Epithelial cell of esophagus (primary cell): ENCODE results near the gene TSPAN9.

Experiments
- DNase-seq: peaks from one replicate; pipeline ENCODE4 v3.0.0; 2010; ENCODE audit warnings: low read depth
- H3K4me3 ChIP-seq: 2 replicates; pipeline ENCODE4 v1.5.1; 2011; ENCODE audit warnings: mild to moderate bottlenecking, low read length, control low read depth
- TF ChIP-seq, protein P1 (sequence below): IDR thresholded peaks from 2 replicates; pipeline ENCODE4 v1.5.1; 2011; ENCODE audit warnings: low read depth, mild to moderate bottlenecking, low read length, control low read depth, inconsistent platforms; ENCODE audit not compliant: insufficient read depth; ENCODE audit errors: missing control alignments

TSPAN9 gene

DNA sequence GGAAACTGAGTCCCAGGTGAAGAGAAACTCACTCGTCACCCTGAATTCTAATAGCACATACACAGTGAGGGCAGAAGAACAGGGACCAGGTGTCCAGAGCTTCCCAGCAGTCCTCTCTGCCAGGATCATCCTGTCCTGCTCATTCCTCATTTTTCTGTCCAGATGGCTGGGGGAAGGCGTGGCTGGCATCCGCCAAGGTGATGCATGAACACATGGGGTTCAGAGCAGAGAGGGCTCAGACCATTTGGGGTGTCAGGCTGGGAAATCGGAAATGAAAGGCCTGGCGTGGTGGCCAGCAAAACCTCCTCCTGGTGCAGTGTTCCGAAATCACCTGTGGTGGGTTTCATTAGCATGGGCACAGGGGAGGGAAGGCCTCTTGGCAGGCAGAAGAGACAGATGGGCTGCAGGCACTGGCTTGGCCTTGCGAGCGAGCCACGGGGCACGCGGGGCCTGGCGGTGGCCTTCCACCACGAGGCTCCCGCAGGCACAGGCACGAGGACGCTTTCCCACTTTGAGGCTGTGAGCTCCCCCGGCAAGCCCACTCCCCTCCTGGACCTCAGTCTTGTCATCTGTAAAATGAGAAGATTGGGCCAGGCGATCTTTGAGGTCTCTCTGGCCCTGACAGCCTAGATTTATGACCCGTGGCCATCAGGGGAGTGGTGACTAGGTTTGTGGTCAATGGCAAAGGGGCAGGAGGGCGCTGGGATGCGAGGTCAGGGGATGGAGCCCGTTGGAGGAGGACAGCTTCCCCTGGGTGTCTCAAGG is 68.5 kb downstream of the TSPAN9 start:
- no peak for DNase-seq
- no peak overlapping the region for H3K4me3 ChIP-seq
- TF ChIP-seq, protein P1, sequence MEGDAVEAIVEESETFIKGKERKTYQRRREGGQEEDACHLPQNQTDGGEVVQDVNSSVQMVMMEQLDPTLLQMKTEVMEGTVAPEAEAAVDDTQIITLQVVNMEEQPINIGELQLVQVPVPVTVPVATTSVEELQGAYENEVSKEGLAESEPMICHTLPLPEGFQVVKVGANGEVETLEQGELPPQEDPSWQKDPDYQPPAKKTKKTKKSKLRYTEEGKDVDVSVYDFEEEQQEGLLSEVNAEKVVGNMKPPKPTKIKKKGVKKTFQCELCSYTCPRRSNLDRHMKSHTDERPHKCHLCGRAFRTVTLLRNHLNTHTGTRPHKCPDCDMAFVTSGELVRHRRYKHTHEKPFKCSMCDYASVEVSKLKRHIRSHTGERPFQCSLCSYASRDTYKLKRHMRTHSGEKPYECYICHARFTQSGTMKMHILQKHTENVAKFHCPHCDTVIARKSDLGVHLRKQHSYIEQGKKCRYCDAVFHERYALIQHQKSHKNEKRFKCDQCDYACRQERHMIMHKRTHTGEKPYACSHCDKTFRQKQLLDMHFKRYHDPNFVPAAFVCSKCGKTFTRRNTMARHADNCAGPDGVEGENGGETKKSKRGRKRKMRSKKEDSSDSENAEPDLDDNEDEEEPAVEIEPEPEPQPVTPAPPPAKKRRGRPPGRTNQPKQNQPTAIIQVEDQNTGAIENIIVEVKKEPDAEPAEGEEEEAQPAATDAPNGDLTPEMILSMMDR: no peak

DNA sequence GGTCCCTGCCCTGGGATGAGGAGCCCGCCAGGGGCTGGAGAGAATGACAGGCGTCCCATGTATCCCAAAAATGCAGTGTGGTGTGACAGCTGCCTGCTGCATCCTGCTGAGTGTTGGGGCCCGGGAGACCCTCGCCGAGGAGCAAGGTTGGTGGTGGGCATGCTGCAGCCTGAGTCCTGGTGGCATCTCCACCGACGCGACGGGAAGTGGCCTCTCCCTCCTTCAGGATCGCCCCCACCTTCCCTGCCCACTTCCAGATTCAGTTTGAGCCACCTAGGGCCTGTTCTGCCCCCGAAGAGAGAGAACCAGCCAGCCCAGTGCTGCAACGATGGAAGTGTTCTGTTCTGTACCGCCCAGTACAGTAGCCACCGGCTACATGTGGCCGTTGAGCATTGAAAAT is 70.1 kb downstream of the TSPAN9 start:
- TF ChIP-seq, protein P1: no peak
- no peak overlapping the region for H3K4me3 ChIP-seq
- no peak for DNase-seq

DNA sequence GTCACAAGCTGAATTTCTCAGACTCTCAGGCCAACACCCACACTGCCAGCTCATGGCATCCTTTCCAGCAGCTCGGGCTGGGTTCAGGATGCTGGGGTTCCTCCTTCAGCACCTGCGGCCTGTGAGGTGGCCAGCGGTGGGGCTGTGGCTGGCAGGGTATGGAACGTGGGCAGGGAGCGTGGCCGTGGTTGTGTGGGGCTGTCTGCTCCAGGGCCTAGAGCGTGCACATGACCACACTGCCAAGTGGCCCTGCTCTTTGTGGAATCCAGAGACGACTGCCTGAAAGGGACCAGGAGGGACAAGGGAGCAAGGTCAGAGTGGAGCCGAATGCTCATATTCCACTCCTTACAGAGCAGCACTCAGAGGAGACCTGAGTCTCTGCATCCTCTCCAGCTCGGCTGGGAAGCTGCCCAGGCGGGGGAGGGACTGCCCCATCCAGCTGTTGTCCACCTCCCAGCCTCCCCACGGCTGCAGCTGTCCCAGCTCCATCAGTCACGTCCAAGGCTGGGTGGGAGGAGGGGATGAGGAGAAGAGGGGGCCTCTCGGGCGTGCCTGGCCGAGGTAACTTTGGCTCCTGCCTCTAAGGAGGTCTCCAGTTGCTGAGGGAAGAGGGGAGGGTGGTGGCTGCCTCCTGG is 71.3 kb downstream of the TSPAN9 start:
- TF ChIP-seq, protein P1: no peak
- no peak for DNase-seq
- no peak overlapping the region for H3K4me3 ChIP-seq

DNA sequence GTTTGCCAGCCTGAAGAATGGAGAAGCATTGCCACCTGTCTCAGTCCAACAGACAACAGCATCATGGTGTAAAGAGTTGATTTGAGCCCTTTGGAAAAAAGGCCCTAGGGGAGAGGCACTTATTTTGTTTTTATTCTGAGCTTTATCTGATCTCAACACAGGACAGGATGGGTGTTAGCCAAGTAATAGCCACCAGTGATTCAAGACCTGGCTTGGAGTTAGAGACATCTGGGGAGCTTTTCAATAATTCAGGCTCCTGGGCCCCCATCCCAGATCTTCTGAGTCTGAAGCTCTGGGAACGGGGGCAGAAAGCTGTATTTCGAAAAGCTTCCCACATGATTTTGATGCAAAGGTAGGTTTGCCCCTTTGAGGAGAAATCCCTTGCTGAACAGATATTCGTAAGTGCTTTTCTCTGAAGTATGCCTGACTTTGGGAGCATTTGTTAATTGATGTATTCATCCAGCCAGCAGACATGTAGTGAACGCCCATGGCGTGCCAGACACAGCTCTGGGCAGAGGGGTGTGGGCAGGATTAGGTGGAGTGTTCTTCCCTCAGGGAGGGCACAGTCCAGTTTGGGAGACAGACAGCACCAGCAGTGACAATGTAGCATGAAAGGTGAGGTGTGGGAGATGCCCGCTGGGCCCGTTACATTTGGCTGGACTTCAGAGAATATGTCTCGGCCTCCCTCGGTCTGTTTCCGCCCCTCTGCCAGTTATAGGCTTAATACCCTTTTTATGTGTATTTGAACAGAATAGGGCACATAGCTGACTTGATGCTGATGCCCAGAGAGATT is 72.5 kb downstream of the TSPAN9 start:
- TF ChIP-seq, protein P1: no peak
- no peak for DNase-seq
- no peak overlapping the region for H3K4me3 ChIP-seq

DNA sequence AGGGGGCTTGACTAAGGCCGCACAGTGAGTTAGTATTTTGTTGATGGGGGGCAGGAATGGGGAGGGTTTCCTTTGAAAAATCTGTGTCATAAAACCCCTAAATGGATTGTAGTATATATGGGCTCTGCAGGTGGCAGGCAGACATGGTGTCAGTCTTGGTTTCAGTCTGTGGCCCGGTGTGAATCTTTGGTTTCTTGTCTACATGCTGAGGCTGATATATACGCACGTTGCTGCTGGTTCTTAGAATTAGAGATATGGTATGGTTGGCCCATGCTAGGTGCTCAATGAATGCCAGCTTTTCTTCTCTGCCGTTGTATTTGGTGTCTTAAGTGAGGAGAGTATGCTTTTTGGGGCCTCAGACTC is 73.1 kb downstream of the TSPAN9 start:
- TF ChIP-seq, protein P1: no peak
- H3K4me3 ChIP-seq: no peak overlapping the region
- DNase-seq: no peak

DNA sequence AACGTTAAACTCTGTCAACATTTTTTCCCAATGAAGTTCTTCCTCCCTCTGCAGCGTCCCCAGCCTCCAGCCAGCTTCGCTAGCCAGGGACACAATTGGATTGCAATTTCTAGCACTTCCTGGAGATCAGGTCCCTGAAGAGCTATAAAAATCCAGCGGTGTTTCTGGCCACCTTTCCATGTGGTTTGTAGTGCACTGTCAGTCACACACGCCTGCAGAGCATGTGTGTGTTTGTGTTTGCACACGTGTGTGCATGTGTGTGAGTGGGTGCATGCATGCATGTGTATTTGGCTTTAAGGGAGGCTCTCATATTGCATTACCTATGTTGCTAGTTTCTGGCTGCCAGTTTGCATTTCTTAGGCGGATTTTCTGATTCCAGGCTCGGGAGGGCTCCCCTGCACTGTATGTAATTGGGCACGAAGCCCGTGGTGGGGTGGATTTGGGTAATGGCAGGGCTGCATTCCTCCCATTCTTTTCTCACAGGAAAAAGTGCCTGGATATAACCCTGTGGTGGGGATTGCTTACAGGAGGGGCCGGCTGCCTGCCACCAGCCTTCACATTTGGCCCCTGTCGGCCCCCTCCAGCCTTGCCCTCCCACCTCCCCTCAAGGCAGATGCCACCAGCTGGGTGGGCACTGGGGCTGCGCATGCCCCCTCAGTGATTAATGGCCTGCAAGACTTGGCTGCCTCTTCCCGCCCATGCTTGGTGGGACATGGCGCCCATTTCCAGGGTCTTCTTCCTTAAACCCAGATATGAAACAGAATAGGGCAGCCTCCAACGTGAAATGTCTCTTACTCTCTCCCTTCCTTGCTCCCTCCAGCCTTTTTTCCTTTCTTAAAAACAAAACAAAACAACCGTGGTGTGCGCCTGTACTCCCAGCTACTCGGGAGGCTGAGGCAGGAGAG is 74.0 kb downstream of the TSPAN9 start:
- DNase-seq: no peak
- H3K4me3 ChIP-seq: no peak overlapping the region
- TF ChIP-seq, protein P1: no peak
